ENCODE measurements around the gene SLC35F1. TPM values are rescaled to one million over a fixed set of nuclear protein-coding genes. Genes with fewer than 3 reads are reported as not detected.

Gene SLC35F1
- total RNA-seq, 1 experiment from 2014 or later, result not detected

GRCh38 chr6:117933471-117933870 is 26.4 kb downstream of the SLC35F1 start:
- Histone ChIP-seq H3K4me1 (replicated peaks; ENCODE audit: insufficient read depth) (no peaks in the 10 kb centered on the region), H3F3A (ENCODE audit: insufficient read depth, low read depth) (no peaks in the 10 kb centered on the region), H3K9me3 (ENCODE audit: insufficient read depth, low read depth) (no peaks in the 10 kb centered on the region), H3K79me2 (ENCODE audit: low read depth) (no peaks in the 10 kb centered on the region), H3K9me2 (ENCODE audit: insufficient read depth) (no peaks in the 10 kb centered on the region), H3K4me2 (no peak overlapping the region), H2AFZ (no peak overlapping the region), H3K27ac (no peak overlapping the region), H4K20me1 (ENCODE audit: insufficient read depth) (no peaks in the 10 kb centered on the region), H3K36me3 (ENCODE audit: low read depth) (no peaks in the 10 kb centered on the region), H3K27me3 (ENCODE audit: insufficient read depth, low read depth) (no peaks in the 10 kb centered on the region), H3K4me3 (no peak overlapping the region)
- no peak for TF ChIP-seq EZH2 (IDR thresholded peaks at IDR 0.05; ENCODE audit: low read depth)
- no peak for TF ChIP-seq CTCF (conservative IDR thresholded peaks at IDR 0.05)
- ChIA-PET CTCF (no interaction called here), POLR2A (ENCODE audit: unreplicated experiment) (no interaction called here)
- DNase-seq, result no peak
- no TSS peak for BruUV-seq (replicated peaks)
- intact Hi-C loops (cut with micrococcal nuclease; ENCODE audit: unreplicated experiment), result no loop called here

GRCh38 chr6:117938311-117938995 is 31.4 kb downstream of the SLC35F1 start:
- Histone ChIP-seq H3K9me2 (ENCODE audit: insufficient read depth) (no peaks in the 10 kb centered on the region; the same call in 1 of the 2 replicates), H3K4me3 (no peak overlapping the region), H4K20me1 (ENCODE audit: insufficient read depth) (no peaks in the 10 kb centered on the region), H3K4me1 (replicated peaks; ENCODE audit: insufficient read depth) (no peaks in the 10 kb centered on the region), H3K27ac (no peak overlapping the region), H3K4me2 (no peak overlapping the region), H3K36me3 (ENCODE audit: low read depth) (no peaks in the 10 kb centered on the region), H3F3A (ENCODE audit: insufficient read depth, low read depth) (no peaks in the 10 kb centered on the region), H3K27me3 (ENCODE audit: insufficient read depth, low read depth) (no peaks in the 10 kb centered on the region), H3K79me2 (ENCODE audit: low read depth) (no peaks in the 10 kb centered on the region), H2AFZ (no peak overlapping the region), H3K9me3 (ENCODE audit: insufficient read depth, low read depth) (no peaks in the 10 kb centered on the region)
- intact Hi-C loops (cut with micrococcal nuclease; ENCODE audit: unreplicated experiment), result no loop called here
- BruUV-seq (replicated peaks), result no TSS peak
- ChIA-PET CTCF (no interaction called here), POLR2A (ENCODE audit: unreplicated experiment) (no interaction called here)
- DNase-seq, result peak in 1 of 2 experiments; percentile 2
- TF ChIP-seq CTCF (conservative IDR thresholded peaks at IDR 0.05), result no peak
- no peak for TF ChIP-seq EZH2 (IDR thresholded peaks at IDR 0.05; ENCODE audit: low read depth)

- intact Hi-C loops (cut with micrococcal nuclease; ENCODE audit: unreplicated experiment), result no loop called here
- no peak for TF ChIP-seq EZH2 (IDR thresholded peaks at IDR 0.05; ENCODE audit: low read depth)
- TF ChIP-seq CTCF (conservative IDR thresholded peaks at IDR 0.05), result no peak
- H3K9me2 ChIP-seq (ENCODE audit: insufficient read depth), result peaks cover 4% of the 10 kb centered on the region; the same call in 1 of the 2 replicates
- H3K4me2 ChIP-seq, result no peak overlapping the region
- no peaks in the 10 kb centered on the region for H3K4me1 ChIP-seq (replicated peaks; ENCODE audit: insufficient read depth)
- H3K4me3 ChIP-seq, result no peak overlapping the region
- BruUV-seq (replicated peaks), result no TSS peak
- H4K20me1 ChIP-seq (ENCODE audit: insufficient read depth), result no peaks in the 10 kb centered on the region
- ChIA-PET CTCF (no interaction called here), POLR2A (ENCODE audit: unreplicated experiment) (no interaction called here)
- no peaks in the 10 kb centered on the region for H3F3A ChIP-seq (ENCODE audit: insufficient read depth, low read depth)
- no peaks in the 10 kb centered on the region for H3K9me3 ChIP-seq (ENCODE audit: insufficient read depth, low read depth)
- no peaks in the 10 kb centered on the region for H3K79me2 ChIP-seq (ENCODE audit: low read depth)
- no peaks in the 10 kb centered on the region for H3K27me3 ChIP-seq (ENCODE audit: insufficient read depth, low read depth)
- no peak for DNase-seq
- H3K36me3 ChIP-seq (ENCODE audit: low read depth), result no peaks in the 10 kb centered on the region
- H2AFZ ChIP-seq, result no peak overlapping the region
- H3K27ac ChIP-seq, result no peak overlapping the region
Measured at GRCh38 chr6:117947234-117947633, 40.2 kb downstream of the SLC35F1 start.

Data from PC-9 (cell line).